Ureter (tissue), 1 donor: Measurements from ENCODE around the gene AGPAT4. TPM values are rescaled to one million over a fixed set of nuclear protein-coding genes. Genes with fewer than 3 reads are reported as not detected.
"Not testable (repeated sequence)": the region's sequence is repeated elsewhere in the genome, so short reads cannot be mapped to it uniquely, and the experiment has no call there.

ENCODE experiments used
- DNase-seq: peaks from one replicate; pipeline ENCODE4 v3.0.0-alpha.2; 2020; ENCODE audit warnings: low spot score
- total RNA-seq: library from RNA; stranded (reverse); gene quantifications from one replicate; pipeline ENCODE4 v1.2.4, GENCODE V29; 2023
- donor health status: DM: yes; HTN: yes; CAD: no.

AGPAT4 gene
- total RNA-seq, 1 donor from 2014 or later, result 20.2 TPM

DNA sequence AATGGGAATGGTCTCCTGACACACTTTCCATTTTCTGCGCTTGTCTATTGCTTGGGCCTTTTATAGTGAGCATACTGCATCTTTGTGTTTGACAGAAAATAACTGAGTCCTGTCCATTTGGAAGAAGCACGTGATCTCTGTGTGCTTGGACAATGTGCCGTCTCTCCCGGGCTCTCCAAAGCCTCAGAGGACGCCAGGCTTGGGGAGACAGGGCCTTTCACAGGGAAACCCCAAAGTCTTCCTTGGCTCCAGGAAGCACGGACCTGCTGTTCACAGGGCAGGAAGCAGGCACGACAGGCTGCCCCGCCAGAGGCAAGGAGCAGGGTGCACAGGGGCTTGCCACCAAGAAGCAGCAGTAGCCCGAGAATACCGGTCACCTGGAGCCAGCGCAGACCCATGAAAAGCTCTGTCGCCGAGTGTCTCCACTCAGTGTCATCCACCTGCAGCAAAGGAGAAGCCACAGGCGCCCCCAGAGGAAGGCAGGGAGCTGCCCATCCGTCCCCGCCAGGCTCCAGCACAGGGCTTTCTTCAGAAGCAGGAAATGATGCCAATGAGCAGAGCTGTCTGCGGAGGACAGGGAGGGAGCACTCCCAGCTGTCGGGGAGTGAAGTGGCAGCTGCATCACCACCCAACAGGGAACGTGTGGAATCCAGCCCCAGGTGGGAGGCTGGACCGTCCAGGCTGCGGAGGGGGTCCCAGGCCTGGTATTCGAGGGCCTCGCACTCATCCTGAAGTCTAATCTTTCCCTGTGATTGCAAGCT, 135.1 kb downstream of the AGPAT4 start:
- DNase-seq, result no peak

- no peak for DNase-seq
Observed at GRCh38 chr6:161137839-161138542, 135.9 kb downstream of the AGPAT4 start.

GRCh38 chr6:161137320-161137719, 136.5 kb downstream of the AGPAT4 start:
- DNase-seq, result no peak

GRCh38 chr6:161136655-161137054, 137.2 kb downstream of the AGPAT4 start:
- DNase-seq, result no peak

DNA sequence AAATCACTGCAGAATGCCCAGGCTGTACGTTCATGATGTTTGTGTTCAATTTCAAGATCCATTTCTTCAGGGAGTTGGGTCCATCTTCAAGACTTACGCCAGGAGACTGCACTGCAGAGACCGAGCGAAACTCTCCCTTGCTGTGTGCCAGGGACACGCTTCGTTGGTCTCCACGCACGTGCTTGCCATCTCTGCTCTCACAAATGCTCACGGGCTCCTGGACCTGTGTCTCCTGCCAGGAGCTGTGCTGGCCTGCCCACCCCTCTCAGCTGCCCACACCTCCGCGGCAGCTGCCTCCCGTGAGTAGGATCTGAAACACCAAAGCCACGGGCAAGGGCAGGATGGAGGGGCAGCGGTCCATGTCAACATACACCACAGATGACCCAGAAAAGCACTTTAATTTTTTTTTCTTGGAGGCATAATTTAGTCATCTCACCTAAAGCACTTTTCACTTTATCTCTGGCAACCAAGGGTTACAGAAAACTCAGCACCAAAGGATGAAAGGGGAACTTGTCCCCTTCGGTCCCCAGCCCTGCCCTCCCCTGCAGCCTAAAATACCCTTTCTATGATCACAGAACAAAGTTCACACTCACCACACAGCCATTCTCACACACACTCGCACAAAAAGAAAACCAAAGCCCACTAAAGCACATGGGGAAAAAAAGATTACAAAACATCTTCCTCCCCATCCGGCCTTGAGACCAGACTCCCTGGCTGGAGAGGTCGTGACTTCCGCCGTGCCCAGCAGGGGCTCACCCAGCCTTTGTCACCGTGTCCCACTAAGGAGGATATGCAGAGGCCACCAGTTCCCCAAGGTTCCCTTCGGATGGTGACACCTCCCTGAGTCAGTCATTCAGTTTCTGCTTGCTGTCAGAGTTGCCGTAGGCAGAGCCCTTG, 137.9 kb downstream of the AGPAT4 start:
- DNase-seq, result no peak

DNA sequence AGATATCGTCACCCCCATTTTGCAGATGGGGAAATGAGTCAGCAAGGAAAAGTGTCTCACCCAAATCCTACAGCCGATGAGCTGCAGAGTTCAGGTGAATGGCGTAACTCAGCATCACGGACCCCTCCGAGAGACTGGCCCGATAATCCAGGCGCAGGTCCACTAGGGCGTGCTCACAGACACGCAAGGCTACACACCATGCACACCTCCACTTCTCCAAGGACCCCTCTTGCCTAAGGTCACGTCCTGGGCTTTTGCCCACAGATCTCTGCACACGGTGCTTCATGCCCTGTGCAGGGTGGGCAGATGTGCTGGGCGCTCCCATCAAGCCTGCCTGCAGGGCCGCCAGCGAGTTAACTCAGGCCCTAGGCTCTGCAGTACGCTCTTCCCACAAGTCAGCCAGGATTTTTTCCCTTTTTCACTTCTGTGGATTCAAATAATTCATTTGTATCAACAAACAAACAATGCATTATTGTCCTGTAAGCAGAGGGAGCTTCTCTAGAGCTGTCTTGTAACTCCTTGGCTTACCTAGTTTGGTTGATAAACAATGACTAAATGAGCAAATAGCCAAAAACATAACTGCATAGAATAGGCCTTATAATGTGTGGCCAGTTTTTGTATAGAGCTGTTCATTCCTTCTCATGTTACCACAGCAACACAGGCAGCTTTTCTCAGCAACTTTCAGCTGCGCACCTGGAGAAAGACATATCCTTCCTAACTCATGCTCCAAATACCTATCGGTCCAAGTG, 139.1 kb downstream of the AGPAT4 start:
- no peak for DNase-seq

DNA sequence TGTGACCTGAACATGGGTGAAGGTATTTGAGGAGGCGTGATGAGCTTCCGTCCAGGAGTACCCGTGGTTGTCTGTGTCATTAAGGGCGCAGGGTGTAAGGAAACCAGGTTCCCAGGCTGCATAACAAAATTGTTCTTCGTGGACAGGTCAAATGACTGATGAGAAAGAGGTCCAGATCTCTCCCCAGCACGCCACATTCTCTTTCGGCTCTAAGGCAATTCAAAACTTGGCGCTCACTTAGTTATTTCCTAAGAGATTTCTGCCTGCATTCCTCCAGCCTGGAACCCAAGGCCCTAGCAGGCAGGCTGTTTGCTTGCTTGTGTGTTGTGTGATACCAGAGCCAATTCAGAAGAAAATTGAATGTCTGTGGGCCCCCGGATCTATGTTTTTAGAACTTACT, 139.9 kb downstream of the AGPAT4 start:
- no peak for DNase-seq

DNA sequence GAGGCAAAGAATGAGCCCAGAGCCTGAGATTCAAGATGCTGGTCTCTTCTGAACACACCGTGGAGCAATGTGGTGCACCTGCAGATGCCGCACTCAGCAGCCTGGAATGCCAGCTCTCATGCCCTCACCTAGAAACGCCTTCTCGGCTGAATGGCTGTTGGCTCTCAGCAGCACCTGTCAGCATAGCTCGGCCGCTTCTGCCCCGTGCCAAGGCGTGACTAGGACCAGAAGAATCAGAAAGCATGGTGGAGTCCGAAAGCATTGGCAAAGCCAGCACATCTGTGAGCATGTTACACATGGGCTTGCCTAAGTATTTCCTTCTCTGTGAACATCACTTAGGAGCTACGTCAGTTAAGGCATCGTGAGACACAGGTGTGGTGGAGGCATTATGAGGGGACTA, 141.5 kb downstream of the AGPAT4 start:
- DNase-seq, result no peak

DNA sequence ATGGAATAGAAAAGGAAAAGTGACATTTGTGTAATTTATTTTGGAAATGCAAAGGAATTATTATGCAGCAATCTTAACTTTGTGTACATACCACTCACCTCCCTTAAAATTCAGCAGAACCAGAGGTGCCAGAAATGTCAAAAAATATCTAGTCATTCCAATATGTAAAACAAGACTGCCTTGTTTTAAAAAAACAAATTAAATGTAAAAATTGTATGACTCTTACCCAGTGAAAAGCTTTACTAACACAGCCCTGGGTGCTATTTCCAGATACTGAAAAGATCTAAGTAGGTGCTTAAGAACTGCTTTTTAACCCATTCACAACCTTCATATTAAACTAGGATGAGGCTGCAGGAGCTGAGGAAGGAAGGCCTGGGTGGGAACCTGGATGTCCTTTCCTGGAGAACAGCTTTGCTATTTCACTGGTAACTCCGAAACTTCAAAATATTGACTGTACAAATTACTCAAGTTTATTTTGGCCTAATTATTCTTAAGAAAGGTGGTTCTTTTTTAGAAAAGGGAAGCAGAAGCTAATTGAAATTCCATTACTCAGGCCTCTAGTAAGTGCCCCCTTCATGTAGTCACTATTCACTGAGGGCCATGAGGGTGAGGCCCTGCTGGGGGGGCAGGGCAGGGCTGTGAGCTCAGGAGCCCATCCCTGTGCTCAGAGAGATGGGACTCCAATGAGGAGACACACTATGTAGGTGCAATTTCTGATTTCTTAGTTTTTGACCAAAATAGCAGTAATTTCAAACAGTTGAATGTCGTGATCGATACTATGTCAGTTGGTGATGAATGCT, 142.7 kb downstream of the AGPAT4 start:
- DNase-seq, result no peak

DNA sequence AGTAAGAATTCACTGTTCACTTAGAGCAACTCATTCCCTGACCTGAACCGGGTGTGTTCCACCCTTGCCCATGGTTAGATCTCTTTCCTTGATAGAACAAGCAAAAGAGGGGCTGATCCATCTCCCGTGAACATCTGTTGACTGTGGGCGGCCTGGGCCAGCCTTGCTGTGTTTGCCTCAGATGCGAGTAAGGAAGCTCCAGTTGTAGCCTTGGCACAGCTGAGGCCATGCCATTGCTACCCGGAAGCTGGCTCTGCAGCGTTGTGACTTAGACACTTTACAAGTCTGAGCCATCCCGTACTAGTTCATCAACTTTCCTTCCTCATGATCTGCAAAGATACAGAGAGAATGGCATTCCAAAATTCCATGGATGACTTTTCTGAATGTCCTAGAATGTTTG, 143.3 kb downstream of the AGPAT4 start:
- DNase-seq, result no peak

DNA sequence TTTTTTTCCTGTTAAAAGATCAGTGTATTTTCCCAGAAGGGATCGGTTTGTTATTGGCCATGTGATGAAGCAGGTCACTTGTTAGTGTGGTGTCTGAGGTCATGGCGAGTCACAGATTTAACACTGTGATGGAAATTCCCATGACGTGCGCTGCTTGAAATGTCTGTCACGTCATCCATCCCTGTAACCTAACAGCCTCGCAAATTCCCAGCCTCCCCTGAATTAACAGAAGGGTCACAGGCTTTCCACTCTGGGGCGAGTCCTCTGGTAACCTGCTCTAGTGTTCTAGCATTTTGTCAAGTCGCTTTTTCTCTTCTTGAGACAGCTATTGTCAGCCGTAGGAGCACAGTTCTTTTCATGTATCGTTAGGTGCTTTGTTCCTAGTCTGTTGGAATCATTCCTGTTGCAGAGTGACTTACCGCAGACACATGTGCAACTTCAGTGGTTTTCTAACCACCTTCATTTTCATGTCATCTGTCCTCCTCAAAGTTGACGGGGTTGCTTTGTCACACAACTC, 145.1 kb downstream of the AGPAT4 start:
- DNase-seq, result no peak

GRCh38 chr6:161128230-161128629, 145.6 kb downstream of the AGPAT4 start:
- DNase-seq, result no peak

GRCh38 chr6:161127071-161127740, 146.7 kb downstream of the AGPAT4 start:
- no peak for DNase-seq

DNA sequence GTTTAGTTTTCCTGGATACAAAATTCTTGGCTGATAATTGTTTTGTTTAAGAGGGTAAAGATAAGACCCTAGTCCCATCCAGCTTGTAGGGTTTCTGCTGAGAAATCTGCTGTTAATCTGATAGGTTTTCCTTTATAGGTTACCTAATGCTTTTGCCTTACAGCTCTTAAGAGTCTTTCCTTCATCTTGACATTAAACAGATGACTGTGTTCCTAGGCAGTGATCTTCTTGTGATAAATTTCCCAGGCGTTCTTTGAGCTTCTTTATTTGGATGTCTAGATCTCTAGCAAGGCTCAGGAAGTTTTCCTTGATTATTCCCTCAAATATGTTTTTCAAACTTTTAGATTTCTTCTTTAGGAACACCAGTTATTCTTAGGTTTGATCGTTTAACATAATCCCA, 148.3 kb downstream of the AGPAT4 start:
- no peak for DNase-seq

DNA sequence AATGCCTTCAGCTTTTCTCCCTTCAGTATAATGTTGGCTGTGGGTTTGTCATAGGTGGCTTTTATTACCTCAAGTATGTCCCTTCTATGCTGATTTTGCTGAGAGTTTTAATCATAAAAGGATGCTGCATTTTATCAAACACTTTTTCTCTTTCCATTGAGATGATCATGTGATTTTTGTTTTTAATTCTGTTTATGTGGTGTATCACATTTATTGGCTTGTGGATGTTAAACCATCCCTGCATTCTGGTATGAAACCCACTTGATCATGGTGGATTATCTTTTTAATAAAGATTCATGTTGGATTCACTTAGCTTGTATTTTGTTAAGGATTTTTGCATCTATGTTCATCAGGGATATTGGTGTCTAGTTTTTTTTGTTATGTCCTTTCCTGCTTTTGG, 150.5 kb downstream of the AGPAT4 start:
- not testable (repeated sequence) for DNase-seq

GRCh38 chr6:161117942-161118341, 155.9 kb downstream of the AGPAT4 start:
- DNase-seq, result no peak

DNA sequence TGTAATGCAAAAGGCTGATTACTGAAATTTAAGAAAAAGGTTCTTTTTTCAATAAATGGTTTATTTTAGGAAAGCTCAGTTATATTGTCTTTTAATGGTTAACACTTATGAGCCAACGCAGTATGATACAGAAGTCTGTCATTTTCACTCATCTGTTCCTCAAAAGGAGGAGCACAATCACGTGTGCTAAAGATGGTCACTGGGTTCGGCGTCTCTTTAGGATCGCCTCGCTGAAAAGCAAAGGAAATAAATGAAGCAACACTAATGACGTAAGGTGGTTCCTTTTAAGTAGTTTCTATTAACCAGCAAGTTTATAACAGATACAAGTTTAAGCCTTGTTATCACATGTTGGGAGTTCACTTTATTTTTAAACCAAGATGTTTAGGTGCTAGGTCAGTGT, 156.6 kb downstream of the AGPAT4 start:
- DNase-seq, result no peak

- DNase-seq, result no peak
Observed at GRCh38 chr6:161116554-161116953, 157.3 kb downstream of the AGPAT4 start.

- no peak for DNase-seq
Observed at GRCh38 chr6:161115468-161115867, 158.4 kb downstream of the AGPAT4 start.

DNA sequence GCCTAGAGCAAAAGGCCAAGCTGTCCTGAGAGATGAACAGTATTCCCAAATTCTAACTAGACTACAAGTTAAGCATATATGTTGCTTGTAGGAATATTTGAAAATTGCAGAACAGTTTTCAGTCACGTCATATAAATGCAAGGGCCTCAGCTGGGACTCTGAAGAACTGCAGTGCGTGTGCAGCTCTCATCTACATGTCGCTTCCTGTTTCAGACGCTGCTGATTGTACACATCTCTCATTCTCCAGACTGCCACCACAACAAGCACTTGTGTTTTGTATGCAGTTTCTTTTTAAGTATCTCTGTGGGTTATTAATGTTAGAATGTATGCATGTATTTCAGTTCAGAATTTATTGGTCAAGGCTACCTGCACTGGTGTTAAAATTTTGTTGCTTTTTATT, 162.6 kb downstream of the AGPAT4 start:
- no peak for DNase-seq
